GM21717 (cell line): ENCODE results near the gene SETD7.
"Not testable (repeated sequence)": the region's sequence is repeated elsewhere in the genome, so short reads cannot be mapped to it uniquely, and the experiment has no call there.

Experiments
- ATAC-seq: cut with Tn5 transposase; IDR thresholded peaks from one replicate; pipeline ENCODE4 v1.9.1; 2021; ENCODE audit warnings: mild to moderate bottlenecking, moderate library complexity; ENCODE audit not compliant: unreplicated experiment

The SETD7 gene

GRCh38 chr4:139470295-139470694 lies 85.7 kb downstream of the SETD7 start:
- ATAC-seq, result no peak

GRCh38 chr4:139469869-139470268 lies 86.2 kb downstream of the SETD7 start:
- ATAC-seq, result no peak

- no peak for ATAC-seq
Observed at GRCh38 chr4:139469216-139469615, 86.8 kb downstream of the SETD7 start.

GRCh38 chr4:139468756-139469155 lies 87.3 kb downstream of the SETD7 start:
- ATAC-seq, result not testable (repeated sequence)

- no peak for ATAC-seq
Observed at GRCh38 chr4:139465922-139466321, 90.1 kb downstream of the SETD7 start.

- not testable (repeated sequence) for ATAC-seq
Observed at GRCh38 chr4:139464512-139464911, 91.5 kb downstream of the SETD7 start.

GRCh38 chr4:139461022-139461628 lies 94.9 kb downstream of the SETD7 start:
- ATAC-seq, result no peak

- ATAC-seq, result no peak
Observed at GRCh38 chr4:139460565-139460964, 95.5 kb downstream of the SETD7 start.

- ATAC-seq, result no peak
Observed at GRCh38 chr4:139458999-139459398, 97.0 kb downstream of the SETD7 start.

GRCh38 chr4:139458543-139458942 lies 97.5 kb downstream of the SETD7 start:
- no peak for ATAC-seq

GRCh38 chr4:139457318-139457717 lies 98.7 kb downstream of the SETD7 start:
- no peak for ATAC-seq

GRCh38 chr4:139455126-139455538 lies 100.9 kb downstream of the SETD7 start:
- ATAC-seq, result no peak

- peak; percentile 4 for ATAC-seq
Observed at GRCh38 chr4:139454111-139455045, 101.6 kb downstream of the SETD7 start, which contains the start of gene RAB33B. Gene RAB33B (plus strand): TSS chr4:139454121. CDS start chr4:139454196, 75 bp downstream.

GRCh38 chr4:139453371-139454110 lies 102.5 kb downstream of the SETD7 start:
- ATAC-seq, result peak; percentile 90

- peak; percentile 55 for ATAC-seq
Observed at GRCh38 chr4:139453041-139453370, 103.0 kb downstream of the SETD7 start.

- no peak for ATAC-seq
Observed at GRCh38 chr4:139451997-139452396, 104.0 kb downstream of the SETD7 start.

GRCh38 chr4:139450586-139450985 lies 105.4 kb downstream of the SETD7 start:
- no peak for ATAC-seq

- not testable (repeated sequence) for ATAC-seq
Observed at GRCh38 chr4:139447078-139447477, 108.9 kb downstream of the SETD7 start.
